ENCODE measurements around the gene C22orf23.

Gene C22orf23

DNA sequence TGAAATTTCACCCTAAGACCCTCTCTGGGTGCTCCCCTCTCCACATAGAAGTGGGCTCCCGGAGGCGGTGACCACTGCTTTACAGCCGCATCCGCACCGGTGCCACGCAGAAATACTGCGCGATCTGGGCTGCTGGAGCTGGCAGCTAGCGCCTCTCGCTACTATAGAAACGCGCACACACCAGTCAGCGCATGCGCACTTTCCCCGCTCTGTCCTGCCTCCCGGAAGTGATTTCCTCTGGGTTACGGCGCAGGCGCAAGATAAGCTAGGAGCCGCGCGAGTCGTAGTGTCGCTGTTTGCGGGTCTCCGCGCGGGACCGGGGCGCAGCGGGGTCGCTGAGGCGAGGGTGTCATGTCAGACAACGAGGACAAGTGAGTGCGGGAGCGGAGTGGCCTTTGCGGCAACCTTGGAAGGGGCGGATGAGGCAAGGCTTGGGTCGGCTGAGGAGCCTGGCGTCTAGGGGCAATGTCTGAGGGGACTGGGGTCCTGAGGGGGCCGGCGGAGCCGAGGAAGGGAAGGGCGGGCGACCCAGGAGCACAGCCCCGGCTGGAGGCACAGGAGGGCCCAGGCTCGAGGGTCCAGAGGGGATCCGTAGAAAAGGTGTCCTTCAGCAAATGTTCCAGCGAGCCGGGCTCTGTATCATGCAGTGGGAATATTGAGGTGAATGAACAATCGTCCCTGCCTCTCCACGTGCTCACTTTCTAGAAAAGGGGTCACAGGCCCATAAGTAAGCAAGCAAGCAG is at the start of gene C22orf23, which contains the start of gene POLR2F:
C22orf23 (minus strand) TSS at position 165 of the 743 bp plus-strand sequence. CDS start 452 bp downstream, outside the sequence.
POLR2F (plus strand) TSS at position 263 of the 743 bp plus-strand sequence; CDS start at position 352, 89 bp downstream.
- peak; percentile 99 for DNase-seq (ENCODE audit: insufficient read length, low spot score)
- FAIRE-seq: peak; percentile 100

DNA sequence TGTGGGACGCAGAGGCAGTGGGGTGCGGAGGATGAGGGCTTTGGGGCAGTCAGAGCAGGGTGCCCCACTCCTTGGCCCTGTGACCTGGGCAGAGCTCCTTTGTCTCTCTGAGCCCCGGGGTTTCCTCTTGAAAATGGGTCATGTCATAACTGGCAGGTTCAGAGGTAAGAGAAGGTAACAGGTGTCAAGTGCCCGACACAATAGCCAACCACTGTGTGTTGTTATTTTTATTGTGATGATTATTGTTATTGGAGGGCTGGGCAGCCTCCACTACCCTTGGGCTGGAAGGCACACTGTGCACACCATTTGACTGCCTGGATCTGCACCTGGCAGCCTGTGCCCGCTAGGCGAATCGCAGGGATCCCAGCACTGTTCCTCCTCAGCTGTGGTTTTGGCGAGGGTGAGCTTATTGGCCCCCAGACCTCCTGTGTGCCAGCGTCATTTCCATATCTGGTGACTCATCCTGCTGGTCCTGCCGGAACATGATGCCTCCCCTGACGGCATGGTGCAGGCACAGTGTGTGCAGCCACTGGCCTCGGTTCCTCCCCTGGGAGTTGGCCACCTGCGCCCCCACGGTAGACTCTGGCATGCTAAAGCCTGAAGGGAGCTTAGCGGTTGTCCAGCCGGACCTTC is 46.4 kb upstream of the C22orf23 start:
- FAIRE-seq (no peak), DNase-seq (ENCODE audit: insufficient read length, low spot score) (no peak)

DNA sequence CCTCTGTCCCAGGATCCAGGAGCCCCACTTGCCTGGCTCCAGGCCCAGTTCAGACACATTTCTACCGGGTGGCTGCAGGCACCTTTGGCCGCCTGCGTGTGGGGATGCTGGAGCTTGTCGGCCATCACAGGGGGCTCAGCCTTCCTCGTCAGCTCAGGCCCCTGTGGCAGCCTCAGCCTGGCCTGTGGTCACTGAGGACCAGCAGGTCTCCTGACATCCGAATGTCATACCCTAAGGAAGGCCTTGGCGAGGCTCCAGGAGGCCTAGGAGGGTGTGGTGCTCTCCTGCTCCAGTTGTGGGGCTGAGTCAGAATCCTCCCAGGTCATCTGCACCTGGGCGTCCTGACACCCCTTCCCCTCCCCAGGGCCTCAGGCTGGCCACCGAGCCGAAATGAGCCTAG is 45.8 kb upstream of the C22orf23 start:
- FAIRE-seq (no peak), DNase-seq (ENCODE audit: insufficient read length, low spot score) (no peak)

DNA sequence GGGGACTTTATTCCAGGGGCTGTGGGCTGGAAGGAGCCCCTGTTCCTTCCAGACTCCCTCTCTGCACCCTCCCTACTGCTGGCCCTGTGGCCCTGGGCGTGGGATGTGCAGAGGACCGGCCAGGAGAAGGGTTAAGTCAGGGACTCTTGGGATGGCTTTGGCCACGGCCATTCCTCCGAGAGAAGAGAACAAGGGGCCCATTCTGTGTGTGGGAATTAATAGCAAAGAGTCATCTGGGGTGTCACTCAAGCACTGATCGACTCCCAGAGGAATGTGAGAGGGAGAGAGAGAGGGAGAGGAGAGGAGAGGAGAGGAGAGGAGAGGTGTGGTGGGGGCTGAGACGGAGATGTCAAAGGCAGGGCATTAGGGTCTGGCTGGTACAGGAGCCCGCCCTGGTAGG is 45.1 kb upstream of the C22orf23 start:
- no peak for FAIRE-seq
- no peak for DNase-seq (ENCODE audit: insufficient read length, low spot score)

DNA sequence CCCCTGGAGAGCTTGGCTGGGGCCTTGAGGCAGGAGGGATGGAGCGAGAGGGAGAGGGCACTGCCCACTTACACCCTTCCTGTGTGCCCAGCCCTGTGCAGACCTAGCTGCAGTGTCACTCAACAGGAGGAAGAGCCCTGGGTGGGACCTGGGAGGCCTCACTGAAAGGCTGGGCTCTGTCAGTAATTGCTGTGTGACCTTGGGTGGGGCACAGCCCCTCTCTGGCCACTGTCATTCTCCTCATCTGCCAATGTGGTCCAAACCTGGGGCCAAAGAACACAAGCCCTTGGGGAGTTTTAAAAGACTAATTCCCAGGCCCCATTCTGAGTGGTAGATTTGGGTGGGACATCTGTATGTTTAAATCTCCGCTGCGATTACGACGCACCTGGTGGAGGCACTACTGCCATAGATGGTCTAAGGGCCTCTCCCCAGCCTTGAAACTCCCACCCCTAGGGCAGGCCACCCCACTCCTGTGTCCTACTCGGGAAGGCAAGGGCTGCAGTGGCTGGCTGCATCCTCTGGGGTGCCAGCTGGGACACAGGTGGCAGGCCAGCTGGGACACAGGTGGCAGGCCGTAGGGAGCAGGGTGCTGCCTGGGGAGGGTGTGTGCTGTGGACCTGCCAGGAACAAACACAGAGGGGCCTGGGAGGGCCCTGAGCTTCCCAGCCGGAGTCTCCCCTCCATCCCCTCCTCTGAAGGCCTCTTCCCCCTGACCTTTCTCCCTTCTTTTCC is 43.3 kb upstream of the C22orf23 start:
- no peak for FAIRE-seq
- DNase-seq (ENCODE audit: insufficient read length, low spot score): no peak

DNA sequence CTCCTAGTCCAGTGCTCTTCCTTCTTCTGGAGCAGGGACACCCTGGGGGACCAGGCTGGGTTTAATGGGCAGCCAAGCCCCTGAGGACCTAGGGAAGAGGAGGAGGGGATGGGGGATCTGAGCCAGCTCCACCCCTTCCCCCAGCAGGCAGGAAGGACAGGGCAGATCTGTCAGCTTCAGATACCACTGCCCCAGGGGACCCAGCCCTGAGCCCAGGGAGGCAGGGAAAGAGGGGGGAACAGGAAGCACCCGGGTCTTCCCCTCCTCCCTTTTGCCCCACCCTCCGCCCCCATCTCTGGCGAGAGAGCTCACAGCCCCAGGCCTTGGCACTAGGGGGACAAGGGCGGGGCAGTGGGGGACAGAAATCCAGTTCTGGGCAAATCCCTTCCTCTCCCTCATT is 42.7 kb upstream of the C22orf23 start:
- FAIRE-seq (no peak), DNase-seq (ENCODE audit: insufficient read length, low spot score) (no peak)

DNA sequence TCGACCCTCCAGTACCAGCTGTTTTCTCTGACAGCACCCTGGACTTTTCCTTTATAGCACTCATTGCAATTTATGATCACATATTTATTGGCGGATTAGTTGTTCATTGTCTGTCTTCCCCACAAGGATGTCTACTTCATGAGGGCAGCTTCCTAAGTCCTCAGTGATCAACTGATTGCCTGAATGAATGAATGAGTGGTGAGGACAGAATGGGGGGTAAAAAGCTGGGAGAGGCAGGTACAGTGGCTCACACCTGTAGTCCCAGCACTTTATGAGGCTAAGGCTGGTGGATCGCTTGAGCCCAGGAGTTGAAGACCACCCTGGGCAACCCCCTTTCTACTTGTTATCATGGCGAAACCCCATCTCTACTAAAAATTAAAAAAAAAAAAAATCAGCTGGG is 42.1 kb upstream of the C22orf23 start:
- no peak for DNase-seq (ENCODE audit: insufficient read length, low spot score)
- no peak for FAIRE-seq

DNA sequence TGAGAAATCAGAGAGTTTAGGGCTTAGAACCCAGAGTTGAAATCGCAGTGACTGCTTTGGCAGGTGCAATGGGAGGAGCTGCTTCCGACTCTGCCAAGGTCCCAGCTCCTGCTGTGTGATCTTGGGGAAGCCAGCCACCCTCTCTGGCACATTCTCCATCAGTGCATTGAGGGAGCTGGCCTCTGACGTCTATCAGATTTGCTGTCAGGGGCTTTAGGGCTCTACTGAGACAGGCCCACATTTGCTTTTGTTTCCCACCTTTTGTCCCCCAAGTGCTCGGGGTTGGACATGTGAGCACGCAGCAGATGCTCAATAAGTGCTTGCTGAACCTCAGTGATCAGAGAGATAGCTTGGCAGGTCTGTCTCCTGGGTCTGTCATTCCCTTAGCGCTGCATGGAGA is 41.6 kb upstream of the C22orf23 start:
- DNase-seq (ENCODE audit: insufficient read length, low spot score) (no peak), FAIRE-seq (no peak)

DNA sequence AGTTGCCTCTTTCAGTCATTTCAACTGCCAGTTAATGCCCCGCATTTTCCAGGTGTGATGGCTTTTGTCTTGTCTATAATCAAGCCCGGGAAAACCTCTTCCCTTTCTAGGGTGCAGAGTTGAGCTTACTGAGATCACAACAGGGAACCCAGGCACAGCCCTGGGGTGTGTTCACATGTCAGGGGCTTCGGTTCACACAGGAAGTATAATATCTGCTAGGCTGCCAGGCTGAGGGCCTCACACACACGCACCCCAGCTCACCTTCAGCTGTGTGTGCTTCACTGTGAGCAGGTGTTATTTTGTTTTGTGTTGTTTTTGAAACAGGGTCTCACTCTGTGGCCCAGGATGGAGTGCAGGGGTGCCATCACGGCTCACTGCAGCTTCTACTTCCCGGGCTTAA is 40.6 kb upstream of the C22orf23 start:
- FAIRE-seq (no peak), DNase-seq (ENCODE audit: insufficient read length, low spot score) (no peak)

DNA sequence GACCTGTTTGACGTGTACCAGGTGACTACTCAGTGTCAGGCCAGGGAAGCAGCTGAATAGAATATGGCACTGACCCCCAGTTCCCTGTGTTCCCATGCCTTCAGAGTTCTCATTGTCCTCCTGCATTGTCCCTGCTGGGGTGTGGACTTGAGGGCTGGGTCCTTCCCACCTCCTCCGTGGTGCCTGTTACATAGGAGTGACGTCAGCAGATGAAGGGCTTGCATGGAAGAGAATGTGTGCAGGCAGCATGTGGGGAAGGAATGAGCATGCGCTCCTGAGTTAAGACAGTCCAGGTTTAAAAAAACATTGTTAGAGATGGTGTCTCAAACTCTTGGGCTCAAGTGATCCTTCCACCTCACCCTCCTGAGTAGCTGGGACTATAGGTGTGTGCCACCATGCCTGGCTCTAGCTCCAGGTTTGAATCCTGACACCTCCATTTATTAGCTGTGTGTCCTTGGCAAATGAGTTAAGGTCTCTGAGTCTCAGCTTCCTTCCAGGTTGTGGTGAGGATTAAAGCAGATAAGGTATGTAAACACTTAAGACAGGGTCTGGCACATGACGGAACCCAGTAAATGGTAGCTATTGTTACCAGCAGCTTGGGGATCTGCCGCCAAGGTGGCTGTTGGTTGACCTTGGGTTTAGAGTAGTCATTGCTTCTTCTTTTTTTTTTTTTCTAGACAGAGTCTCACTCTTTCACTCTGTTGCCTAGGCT is 38.5 kb upstream of the C22orf23 start:
- no peak for FAIRE-seq
- DNase-seq (ENCODE audit: insufficient read length, low spot score): no peak

DNA sequence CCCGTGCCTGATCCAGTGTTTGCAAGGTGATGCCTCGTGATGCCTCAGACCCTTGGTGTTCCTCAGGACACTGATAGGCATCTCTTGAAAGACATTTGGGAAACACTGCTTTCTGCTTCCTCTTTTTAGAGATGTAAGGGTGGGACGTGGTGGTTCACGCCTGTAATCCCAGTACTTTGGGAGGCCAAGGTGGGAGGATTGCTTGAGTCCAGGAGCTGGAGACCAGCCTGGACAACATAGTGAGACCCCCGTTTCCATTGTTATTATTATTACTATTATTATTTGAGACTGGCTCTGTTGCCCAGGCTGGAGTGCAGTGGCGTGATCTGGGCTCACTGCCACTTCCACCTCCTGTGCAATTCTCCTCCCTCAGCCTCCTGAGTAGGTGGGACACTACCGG is 37.5 kb upstream of the C22orf23 start:
- no peak for DNase-seq (ENCODE audit: insufficient read length, low spot score)
- no peak for FAIRE-seq

DNA sequence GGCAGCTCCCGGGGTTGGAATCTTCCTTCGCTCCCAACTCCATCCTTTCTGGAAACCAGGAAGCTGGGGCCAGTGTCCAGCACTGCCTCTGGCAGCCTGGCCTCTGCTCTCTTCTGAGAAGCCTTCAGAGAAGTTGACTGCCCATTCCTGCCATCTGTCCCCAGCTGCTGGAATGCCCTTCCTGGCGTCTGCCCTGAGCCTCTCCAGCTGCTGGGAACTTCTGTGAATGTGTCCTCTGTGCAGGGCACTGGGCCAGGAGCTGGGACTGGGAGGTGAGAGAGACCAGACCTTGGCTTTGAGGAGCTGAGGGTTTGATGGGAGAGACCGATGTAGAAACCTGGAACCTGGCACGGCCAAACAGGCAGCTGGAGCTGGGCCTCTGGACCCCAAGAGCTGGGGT is 36.9 kb upstream of the C22orf23 start:
- no peak for DNase-seq (ENCODE audit: insufficient read length, low spot score)
- no peak for FAIRE-seq

DNA sequence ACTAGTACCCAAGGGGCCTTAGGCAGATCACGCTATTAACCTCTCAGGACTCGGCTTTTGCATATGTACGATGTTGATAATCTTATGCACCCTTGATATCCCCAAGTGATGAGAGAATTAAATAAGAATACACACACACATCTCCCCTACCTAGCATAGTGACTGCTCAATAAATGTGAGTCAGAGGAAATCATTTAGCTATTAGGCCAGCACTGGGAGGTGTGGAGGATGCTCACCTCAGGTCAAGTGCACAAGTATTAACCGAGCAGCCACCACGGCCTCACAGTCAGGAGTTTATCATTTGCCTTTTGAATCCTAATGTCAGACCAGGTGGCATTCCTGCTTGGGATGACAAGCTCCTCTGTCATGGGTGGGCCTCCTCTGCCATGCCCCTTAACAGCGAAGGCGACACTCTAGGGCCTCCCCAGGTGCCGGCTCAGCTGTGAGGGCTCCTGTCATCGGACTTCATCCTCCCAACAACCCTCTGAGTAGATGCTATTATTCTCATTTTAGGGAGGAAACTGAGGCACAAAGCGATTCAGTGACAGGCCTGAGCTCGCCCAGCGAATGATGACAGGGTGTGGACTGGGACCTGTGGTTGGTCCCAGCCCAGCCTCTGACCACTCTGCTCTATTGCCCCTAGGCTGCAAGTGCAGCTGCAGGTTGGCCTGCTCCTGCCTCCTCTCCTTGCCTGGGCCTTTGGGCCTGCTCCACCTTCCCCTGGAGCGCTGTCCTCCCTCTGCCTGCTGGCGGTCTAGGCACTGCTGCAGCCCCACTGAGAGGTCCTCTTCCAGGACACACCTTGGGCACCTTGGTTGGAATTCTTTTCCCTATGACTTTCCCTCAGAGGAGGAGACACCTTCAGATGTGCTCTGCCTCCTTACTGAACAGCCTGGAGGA is 36.0 kb upstream of the C22orf23 start:
- no peak for FAIRE-seq
- no peak for DNase-seq (ENCODE audit: insufficient read length, low spot score)

DNA sequence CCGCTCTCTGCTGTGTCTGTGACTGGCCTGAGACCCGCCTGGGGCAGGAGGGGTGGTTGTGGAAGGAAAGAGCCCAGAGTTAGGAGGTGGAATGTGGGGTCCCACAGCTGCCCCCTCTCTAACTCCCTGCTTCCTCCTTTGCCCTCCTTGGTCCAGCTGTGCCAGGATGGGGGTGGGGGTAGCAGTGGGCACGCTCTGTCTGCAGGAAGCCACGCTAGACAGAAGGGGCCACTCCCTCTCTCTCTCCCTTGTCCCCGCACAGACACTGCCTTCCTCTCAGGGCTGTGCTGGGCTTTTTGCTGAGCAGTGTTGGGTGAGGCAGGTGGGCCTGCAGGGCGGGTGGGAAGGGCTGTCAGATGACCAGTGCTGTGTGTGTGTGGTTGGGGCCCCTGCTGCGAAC is 33.0 kb upstream of the C22orf23 start:
- FAIRE-seq (no peak), DNase-seq (ENCODE audit: insufficient read length, low spot score) (no peak)

DNA sequence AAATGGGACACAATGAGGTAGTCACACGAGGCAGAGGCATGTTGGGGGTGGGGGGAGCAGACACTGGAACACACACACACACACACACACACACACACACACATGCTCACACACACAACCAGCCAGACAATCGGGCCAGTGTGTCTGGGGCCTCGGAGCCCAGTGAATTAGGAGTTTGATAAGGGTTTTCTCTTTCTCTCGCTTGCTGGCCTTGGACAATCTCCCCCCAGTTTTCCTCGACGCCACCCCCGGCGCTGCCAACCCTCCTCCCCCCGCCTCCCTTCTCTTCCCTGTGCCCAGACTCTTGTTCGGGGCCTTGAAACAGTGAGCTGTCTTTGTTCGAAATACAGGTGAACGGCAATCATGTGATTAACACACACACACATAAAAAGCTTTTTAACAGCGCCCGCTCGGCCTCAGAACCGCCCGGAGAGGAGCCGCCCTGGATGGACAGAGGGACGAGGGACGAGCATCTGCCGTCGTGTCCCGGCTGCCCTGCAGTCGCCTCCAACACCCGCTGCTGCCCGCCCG is 32.4 kb upstream of the C22orf23 start:
- DNase-seq (ENCODE audit: insufficient read length, low spot score): no peak
- FAIRE-seq: no peak

DNA sequence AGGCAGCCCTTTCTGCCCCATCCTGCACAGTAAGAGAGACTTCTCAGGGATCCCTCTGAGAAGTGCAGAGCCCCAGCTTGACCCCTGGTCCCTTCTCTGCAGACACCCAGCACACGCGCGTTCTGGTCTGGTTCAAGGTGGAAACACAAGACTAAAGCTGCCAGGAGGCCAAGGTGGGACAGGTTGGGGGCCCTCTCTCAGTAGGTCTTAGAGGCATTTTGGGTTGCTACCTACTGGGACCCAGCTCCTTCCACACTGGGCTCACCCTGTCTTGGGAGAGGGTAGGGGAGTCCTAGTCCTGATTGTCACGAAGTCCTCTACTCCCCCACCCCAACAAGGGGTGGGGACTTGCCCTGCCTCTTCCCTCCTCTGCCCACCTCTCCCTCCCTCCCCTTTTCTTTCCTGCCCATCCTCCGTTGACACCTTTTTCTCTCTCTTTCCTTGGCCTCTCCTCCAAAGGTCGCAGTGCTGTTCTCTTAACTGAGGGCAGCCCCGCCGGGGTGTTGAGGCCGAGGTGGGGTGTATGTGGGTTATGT is 31.7 kb upstream of the C22orf23 start:
- FAIRE-seq (no peak), DNase-seq (ENCODE audit: insufficient read length, low spot score) (no peak)

DNA sequence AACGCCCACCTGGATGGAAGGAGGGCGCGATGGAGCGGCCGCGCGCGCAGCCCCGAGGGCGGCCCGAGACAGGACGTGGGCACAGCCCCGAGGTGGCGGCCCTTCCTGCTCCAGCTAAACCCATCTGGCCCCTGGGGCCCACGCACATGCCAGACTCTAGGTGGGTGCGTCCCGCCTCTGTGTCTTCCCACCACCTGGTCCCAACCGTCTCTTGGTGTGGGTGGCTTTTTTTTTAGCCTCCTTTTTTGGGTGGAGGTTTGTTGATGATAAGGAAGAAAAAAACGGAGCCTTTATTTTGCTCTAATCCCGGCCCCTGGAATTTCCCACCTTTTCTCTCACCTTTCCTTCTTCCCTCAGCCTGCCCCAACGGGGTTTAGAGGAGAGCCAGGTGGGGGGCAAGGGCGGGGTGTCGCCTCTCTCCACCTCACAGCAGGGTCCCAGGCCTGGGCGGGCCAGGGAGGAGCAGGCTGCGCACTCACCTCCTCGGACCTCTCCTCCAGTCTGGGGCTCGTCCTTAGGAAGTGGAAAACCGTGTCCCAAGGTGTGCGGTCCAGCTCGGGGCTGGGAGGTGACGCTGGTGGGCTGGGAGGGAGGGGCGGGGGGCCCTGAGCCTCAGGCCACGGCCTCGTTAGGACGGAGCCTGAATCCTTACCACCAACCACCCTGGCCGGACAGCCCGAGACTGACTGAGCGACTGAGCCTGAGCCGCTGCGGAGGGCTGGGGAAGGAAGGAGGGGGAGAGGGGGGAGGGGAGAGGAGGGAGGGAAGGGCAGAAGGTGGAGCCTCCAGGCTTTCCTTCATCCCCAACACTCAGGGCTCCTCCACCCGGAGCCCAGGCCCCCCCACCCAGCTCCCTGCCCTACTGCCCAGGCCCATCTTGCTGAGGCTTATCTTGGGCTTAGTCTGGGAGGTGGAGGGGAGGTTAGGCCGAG is 30.7 kb upstream of the C22orf23 start, which contains the start of gene SOX10:
SOX10 (minus strand) TSS at position 696 of the 932 bp plus-strand sequence. CDS start 771 bp downstream, outside the sequence.
- no peak for FAIRE-seq
- no peak for DNase-seq (ENCODE audit: insufficient read length, low spot score)

Data from GM19239 (cell line).